ENCODE data around the gene PAIP2B. TPM values are rescaled to one million over a fixed set of nuclear protein-coding genes. Genes with fewer than 3 reads are reported as not detected.

The PAIP2B gene
- total and polyA plus RNA-seq, 2 of the 4 experiments (the other 2 are of a cell fraction): 0.15 to 0.18 TPM

DNA sequence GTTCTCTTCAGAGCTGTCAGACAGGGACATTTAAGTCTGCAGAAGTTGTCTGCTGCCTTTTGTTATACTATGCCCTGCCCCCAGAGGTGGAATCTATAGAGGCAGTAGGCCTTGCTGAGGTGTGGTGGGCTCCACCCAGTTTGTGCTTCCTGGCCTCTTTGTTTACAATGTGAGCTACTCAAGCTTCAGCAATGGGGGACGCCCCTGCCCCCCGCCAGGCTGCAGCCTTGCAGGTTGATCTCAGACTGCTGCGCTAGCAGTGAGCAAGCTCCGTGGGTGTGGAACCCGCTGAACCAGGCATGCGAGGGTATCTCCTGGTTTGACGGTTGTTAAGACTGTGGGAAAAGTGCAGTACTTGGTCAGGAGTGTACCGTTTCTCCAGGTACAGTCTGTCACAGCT is 24.0 kb upstream of the PAIP2B start:
- Histone ChIP-seq H4K8ac (ENCODE audit: low read depth in 2 of 2, low read length in 2 of 2) (no peak overlapping the region), H2AK9ac (replicated peaks; ENCODE audit: low read depth, low read length, poor library complexity) (no peak overlapping the region), H2BK5ac (ENCODE audit: low read depth, low read length, poor library complexity, severe bottlenecking) (no peak overlapping the region), H3K9ac (ENCODE audit: low read depth, low read length) (no peak overlapping the region), H3K9me3 (ENCODE audit: control insufficient read depth, insufficient read depth, low read length) (no peaks in the 10 kb centered on the region), H4K5ac (ENCODE audit: low read depth, low read length) (no peak overlapping the region), H2BK20ac (ENCODE audit: low read depth, low read length) (no peak overlapping the region), H2BK15ac (ENCODE audit: low read depth, low read length) (no peak overlapping the region), H2BK120ac (ENCODE audit: low read depth, low read length) (no peak overlapping the region), H2AK5ac (ENCODE audit: low read depth, low read length) (no peak overlapping the region), H3K4me3 (ENCODE audit: insufficient read depth, low read depth, low read length) (no peak overlapping the region), H3K4ac (ENCODE audit: low read depth, low read length) (no peak overlapping the region), H3K79me1 (ENCODE audit: low read depth in 1 of 2, low read length in 2 of 2) (no peaks in the 10 kb centered on the region), H3K27me3 (ENCODE audit: control insufficient read depth, insufficient read depth, low read length) (no peaks in the 10 kb centered on the region), H3K4me2 (ENCODE audit: low read depth, low read length) (no peak overlapping the region), H4K91ac (ENCODE audit: insufficient read depth, low read depth, low read length) (no peak overlapping the region), H4K20me1 (ENCODE audit: insufficient read depth, low read length) (no peaks in the 10 kb centered on the region), H3K56ac (ENCODE audit: extremely low read depth, insufficient read depth, low read length) (no peak overlapping the region), H3K14ac (replicated peaks; ENCODE audit: low read depth, low read length) (no peak overlapping the region), H3K27ac (ENCODE audit: insufficient read depth, low read length) (no peak overlapping the region), H2AFZ (replicated peaks; ENCODE audit: low read length, poor library complexity) (no peak overlapping the region), H3K18ac (ENCODE audit: low read depth, low read length) (no peak overlapping the region), H3K9me1 (ENCODE audit: insufficient read depth, low read length) (no peaks in the 10 kb centered on the region), H3K36me3 (ENCODE audit: control insufficient read depth, insufficient read depth, low read length) (no peaks in the 10 kb centered on the region), H3K23ac (ENCODE audit: low read depth, low read length) (no peak overlapping the region), H3K4me1 (ENCODE audit: control insufficient read depth, insufficient read depth, low read length) (no peaks in the 10 kb centered on the region)
- in situ Hi-C loops (cut with MboI; ENCODE audit: low sequenced_read_pairs): no loop called here
- BruUV-seq (replicated peaks): no TSS peak
- ATAC-seq (ENCODE audit: low read depth) (no peak), DNase-seq (no peak)
- intact Hi-C loops (cut with micrococcal nuclease): no loop called here
- 80% methylated on average over 6 of the region's 8 CpGs; no CpG with 5 or more reads in 1 of the 2 experiments for WGBS, 2 experiments (ENCODE audit: extremely low coverage in 2 of 2, insufficient read length in 1 of 2)
- ChIA-PET POLR2A (ENCODE audit: unreplicated experiment) (no interaction called here), CTCF (no interaction called here)
- dilution Hi-C loops (cut with HindIII; ENCODE audit: low sequenced_read_pairs, unreplicated experiment): no loop called here
- no peak for TF ChIP-seq RFX5 (IDR thresholded peaks at IDR 0.05; ENCODE audit: low read depth, low read length)
- no peak for TF ChIP-seq FOS (IDR thresholded peaks at IDR 0.05; ENCODE audit: low read depth, low read length)
- no peak for TF ChIP-seq MAFK (IDR thresholded peaks at IDR 0.05; ENCODE audit: low read depth, low read length)
- TF ChIP-seq, protein P1, sequence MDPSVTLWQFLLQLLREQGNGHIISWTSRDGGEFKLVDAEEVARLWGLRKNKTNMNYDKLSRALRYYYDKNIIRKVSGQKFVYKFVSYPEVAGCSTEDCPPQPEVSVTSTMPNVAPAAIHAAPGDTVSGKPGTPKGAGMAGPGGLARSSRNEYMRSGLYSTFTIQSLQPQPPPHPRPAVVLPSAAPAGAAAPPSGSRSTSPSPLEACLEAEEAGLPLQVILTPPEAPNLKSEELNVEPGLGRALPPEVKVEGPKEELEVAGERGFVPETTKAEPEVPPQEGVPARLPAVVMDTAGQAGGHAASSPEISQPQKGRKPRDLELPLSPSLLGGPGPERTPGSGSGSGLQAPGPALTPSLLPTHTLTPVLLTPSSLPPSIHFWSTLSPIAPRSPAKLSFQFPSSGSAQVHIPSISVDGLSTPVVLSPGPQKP (IDR thresholded peaks at IDR 0.05; ENCODE audit: borderline replicate concordance, low read depth, low read length): no peak
- no peak for TF ChIP-seq NFE2L2 (IDR thresholded peaks at IDR 0.05; ENCODE audit: low read depth, low read length)
- TF ChIP-seq CHD1 (IDR thresholded peaks at IDR 0.05; ENCODE audit: low read depth, low read length): no peak
- TF ChIP-seq SMC3 (IDR thresholded peaks at IDR 0.05; ENCODE audit: low read depth, low read length): no peak
- no peak for TF ChIP-seq CTCF (conservative IDR thresholded peaks at IDR 0.05; ENCODE audit: low read depth, low read length)

All from IMR-90 (cell line).